Common myeloid progenitor, CD34-positive (primary cell): ENCODE results near the gene DEFB126. TPM values are rescaled to one million over a fixed set of nuclear protein-coding genes. Genes with fewer than 3 reads are reported as not detected.
"Not testable (repeated sequence)": the region's sequence is repeated elsewhere in the genome, so short reads cannot be mapped to it uniquely, and the experiment has no call there.

Experiments used
- CTCF ChIA-PET: fragments of 350-600 bp; sonication (Branson Sonifier 250); formaldehyde crosslinking; loops from one replicate; lab custom pipeline; 2021; ENCODE audit warnings: antibody characterized with exemption; lab: Charles Lee
- POLR2A ChIA-PET: fragments of 350-600 bp; sonication (Branson Sonifier 250); formaldehyde crosslinking; loops from one replicate; lab custom pipeline; 2021; ENCODE audit warnings: antibody characterized with exemption; lab: Charles Lee
- DNase-seq, 3 donors: peaks; one replicate each; pipeline versions ENCODE4 v3.0.0 to v3.0.0-alpha.2; 2013
- H3K27ac ChIP-seq, 2 experiments: 1 replicate in 1 of 2; 2 replicates in 1 of 2; pipeline ENCODE4 v1.7.0; 2013; ENCODE audit warnings: inconsistent platforms in 2 of 2, low read length in 2 of 2, mild to moderate bottlenecking in 2 of 2, low read depth in 1 of 2, moderate library complexity in 1 of 2; ENCODE audit not compliant: severe bottlenecking in 2 of 2, insufficient read depth in 1 of 2, poor library complexity in 1 of 2
- H3K27me3 ChIP-seq, 5 experiments: replicated peaks in 2 of 5; 1 replicate in 3 of 5; 2 replicates in 2 of 5; pipeline versions ENCODE4 v1.6.1 to v1.7.0; 2013; ENCODE audit warnings: low read length in 4 of 5, mild to moderate bottlenecking in 2 of 5, moderate library complexity in 2 of 5, inconsistent platforms in 1 of 5; ENCODE audit not compliant: insufficient read depth in 5 of 5, control insufficient read depth in 4 of 5
- H3K36me3 ChIP-seq, 4 experiments: 1 replicate in 2 of 4; 2 replicates in 2 of 4; pipeline versions ENCODE4 v1.6.1 to v1.7.0; 2013; ENCODE audit warnings: low read length in 3 of 4, control low read depth in 1 of 4, mild to moderate bottlenecking in 1 of 4; ENCODE audit not compliant: control insufficient read depth in 4 of 4, insufficient read depth in 4 of 4
- H3K4me1 ChIP-seq, 4 experiments: 1 replicate in 3 of 4; 2 replicates in 1 of 4; pipeline versions ENCODE4 v1.6.1 to v1.7.1; 2013; ENCODE audit warnings: low read length in 3 of 4, mild to moderate bottlenecking in 3 of 4, control low read depth in 1 of 4, inconsistent platforms in 1 of 4, moderate library complexity in 1 of 4; ENCODE audit not compliant: control insufficient read depth in 4 of 4, insufficient read depth in 4 of 4; ENCODE audit errors: control extremely low read depth in 1 of 4
- H3K4me3 ChIP-seq, 7 experiments: 1 replicate in 4 of 7; 2 replicates in 3 of 7; pipeline versions ENCODE4 v1.5.1 to v1.7.0; 2013; ENCODE audit warnings: mild to moderate bottlenecking in 7 of 7, low read length in 6 of 7, moderate library complexity in 6 of 7, inconsistent platforms in 2 of 7, low read depth in 2 of 7, control low read depth in 1 of 7; ENCODE audit not compliant: insufficient read depth in 4 of 7, control insufficient read depth in 1 of 7; ENCODE audit errors: extremely low read depth in 1 of 7
- H3K9me3 ChIP-seq, 5 experiments: 1 replicate in 4 of 5; 2 replicates in 1 of 5; pipeline versions ENCODE4 v1.6.1 to v1.7.1; 2013; ENCODE audit warnings: low read length in 4 of 5, mild to moderate bottlenecking in 2 of 5, inconsistent platforms in 1 of 5, low read depth in 1 of 5, moderate library complexity in 1 of 5; ENCODE audit not compliant: control insufficient read depth in 4 of 5, insufficient read depth in 2 of 5; ENCODE audit errors: control extremely low read depth in 1 of 5
- WGBS: methylation state at CpG from one replicate; pipeline ENCODE4 v1.1.5; 2013; ENCODE audit not compliant: insufficient coverage; 5-methylcytosine and 5-hydroxymethylcytosine counted together
- polyA plus RNA-seq: library from polyadenylated mRNA; unstranded; fragments of 120-200 nt; gene quantifications from one replicate; pipeline ENCODE4 v1.2.1, GENCODE V29; 2013

Gene DEFB126
- not detected for polyA plus RNA-seq

DNA sequence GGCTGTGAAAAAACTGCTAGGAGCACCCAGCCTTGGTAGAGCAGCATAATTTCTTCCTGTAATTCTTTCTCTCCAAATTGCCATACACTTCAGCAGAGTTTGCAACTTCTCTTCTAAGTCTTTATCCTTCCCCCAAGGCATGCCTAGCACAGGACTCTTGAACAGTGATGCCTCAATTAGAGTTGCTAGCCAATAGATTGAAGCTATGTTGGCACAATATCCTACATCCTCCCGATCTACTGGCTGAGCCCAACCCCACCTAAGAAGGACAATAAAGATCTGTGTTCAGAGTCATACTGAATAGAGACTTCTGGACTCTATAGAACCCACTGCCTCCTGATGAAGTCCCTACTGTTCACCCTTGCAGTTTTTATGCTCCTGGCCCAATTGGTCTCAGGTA lies at the start of gene DEFB126:
DEFB126 (plus strand) TSS at position 301 of the 400 bp plus-strand sequence; CDS start at position 340, 39 bp downstream.
- Histone ChIP-seq H3K9me3 (peaks cover 0 to 4% (median 0%) of the 10 kb centered on the region in 5 experiments), H3K27me3 (peaks cover 2 to 38% (median 13%) of the 10 kb centered on the region in 5 experiments), H3K36me3 (no peaks in the 10 kb centered on the region), H3K27ac (no peak within 1 kb of the TSS), H3K4me1 (no peaks in the 10 kb centered on the region), H3K4me3 (no peak within 1 kb of the TSS)
- POLR2A ChIA-PET = no interaction called here
- 83% methylated on average over 1 of the region's 1 CpG for WGBS
- CTCF ChIA-PET = no interaction called here
- DNase-seq = no peak

DNA sequence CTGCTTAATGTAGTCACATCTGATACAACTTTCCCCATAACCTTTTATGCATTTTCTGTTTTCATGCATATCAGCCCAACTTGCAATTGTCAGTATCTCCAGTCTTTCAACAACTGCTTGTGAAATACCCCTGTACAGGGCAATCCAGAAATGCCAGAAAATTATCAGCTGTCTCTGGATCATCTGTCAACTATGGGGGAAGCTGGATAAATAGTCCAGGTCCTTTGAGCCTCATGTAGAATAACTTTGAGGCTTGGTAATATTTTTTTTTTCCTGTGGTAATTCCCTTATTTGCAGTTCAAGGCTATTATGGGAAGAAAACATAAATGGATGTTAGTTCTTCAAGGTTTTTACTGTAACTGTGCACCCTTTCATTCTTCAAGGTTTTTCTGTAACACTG lies 48.7 kb upstream of the DEFB126 start:
- POLR2A ChIA-PET = no interaction called here
- Histone ChIP-seq H3K36me3 (no peaks in the 10 kb centered on the region), H3K27me3 (peaks cover 0 to 14% (median 2%) of the 10 kb centered on the region in 5 experiments), H3K9me3 (peaks cover 0 to 18% (median 5%) of the 10 kb centered on the region in 5 experiments), H3K27ac (no peak overlapping the region), H3K4me3 (no peak overlapping the region), H3K4me1 (no peaks in the 10 kb centered on the region)
- CTCF ChIA-PET = interaction anchor here (1.0 kb wide), 1 partner anchor 11 kb away, joined by 3 read pairs; no protein-coding TSS in a partner anchor
- DNase-seq = no peak

- no peak overlapping the region for H3K4me3 ChIP-seq
- DNase-seq = no peak
- no peaks in the 10 kb centered on the region for H3K4me1 ChIP-seq
- H3K27me3 ChIP-seq = peaks cover 0 to 10% (median 3%) of the 10 kb centered on the region in 5 experiments
- no peaks in the 10 kb centered on the region for H3K36me3 ChIP-seq
- 95% methylated on average over 3 of the region's 4 CpGs for whole genome bisulfite sequencing
- CTCF ChIA-PET = no interaction called here
- H3K9me3 ChIP-seq = peaks cover 0 to 18% (median 5%) of the 10 kb centered on the region in 5 experiments
- no peak overlapping the region for H3K27ac ChIP-seq
- POLR2A ChIA-PET = no interaction called here
These were observed 47.2 kb upstream of the DEFB126 start for GRCh38 chr20:95215-95614.

DNA sequence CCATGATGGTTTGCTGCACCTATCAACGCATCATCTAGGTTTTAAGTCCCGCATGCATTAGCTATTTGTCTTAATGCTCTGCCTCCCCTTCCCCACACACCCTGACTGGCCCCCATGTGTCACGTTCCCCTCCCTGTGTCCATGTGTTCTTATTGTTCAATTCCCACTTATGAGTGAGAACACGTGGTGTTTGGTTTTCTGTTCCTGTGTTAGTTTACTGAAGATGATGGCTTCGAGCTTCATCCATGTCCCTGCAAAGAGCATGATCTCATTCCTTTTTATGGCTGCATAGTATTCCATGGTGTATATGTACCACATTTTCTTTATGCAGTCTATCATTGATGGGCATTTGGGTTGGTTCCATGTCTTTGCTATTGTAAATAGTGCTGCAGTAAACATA lies 44.7 kb upstream of the DEFB126 start:
- H3K36me3 ChIP-seq, H3K27ac ChIP-seq, DNase-seq, H3K27me3 ChIP-seq, H3K4me3 ChIP-seq, POLR2A ChIA-PET, CTCF ChIA-PET, H3K4me1 ChIP-seq: not testable (repeated sequence)
- peaks cover 0 to 18% (median 5%) of the 10 kb centered on the region in 5 experiments for H3K9me3 ChIP-seq
- 100% methylated on average over 1 of the region's 5 CpGs for WGBS

GRCh38 chr20:101975-102374 lies 40.4 kb upstream of the DEFB126 start:
- no peak for DNase-seq
- ChIA-PET CTCF (no interaction called here), POLR2A (no interaction called here)
- no peaks in the 10 kb centered on the region for H3K36me3 ChIP-seq
- peaks cover 1 to 11% (median 9%) of the 10 kb centered on the region in 5 experiments for H3K27me3 ChIP-seq
- H3K9me3 ChIP-seq = peaks cover 0 to 1% (median 0%) of the 10 kb centered on the region in 5 experiments
- no peaks in the 10 kb centered on the region for H3K4me1 ChIP-seq
- no peak overlapping the region for H3K27ac ChIP-seq
- no peak overlapping the region for H3K4me3 ChIP-seq

DNA sequence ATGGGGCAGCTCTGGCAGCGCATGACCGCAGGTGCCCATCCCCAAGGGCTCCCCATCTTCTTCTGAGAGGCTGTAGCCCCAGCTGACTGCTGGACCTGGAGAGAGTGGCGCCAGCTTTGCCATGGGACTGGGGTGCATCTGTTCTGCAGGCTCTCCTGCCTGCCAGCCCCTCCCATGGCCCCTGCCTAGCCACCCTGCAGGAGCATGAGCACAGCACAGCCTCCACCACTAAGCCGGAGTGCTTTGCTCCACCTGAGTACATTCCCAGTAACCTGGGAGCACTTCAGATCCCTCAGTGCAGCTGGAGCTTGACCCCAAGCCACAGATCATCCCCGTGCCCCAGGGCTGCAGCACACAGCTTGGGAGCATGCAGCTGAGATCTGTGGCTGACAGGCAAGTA lies 38.9 kb upstream of the DEFB126 start:
- WGBS = 92% methylated on average over 5 of the region's 5 CpGs
- H3K27me3 ChIP-seq = peaks cover 1 to 15% (median 9%) of the 10 kb centered on the region in 5 experiments
- H3K27ac ChIP-seq = no peak overlapping the region
- ChIA-PET POLR2A (no interaction called here), CTCF (interaction anchor here (1.5 kb wide), 1 partner anchor 23 kb away, joined by 3 read pairs; no protein-coding TSS in a partner anchor)
- DNase-seq = no peak
- H3K36me3 ChIP-seq = no peaks in the 10 kb centered on the region
- H3K4me1 ChIP-seq = no peaks in the 10 kb centered on the region
- H3K4me3 ChIP-seq = no peak overlapping the region
- peaks cover 0 to 1% (median 0%) of the 10 kb centered on the region in 5 experiments for H3K9me3 ChIP-seq

GRCh38 chr20:112396-112795 lies 30.0 kb upstream of the DEFB126 start:
- no peak overlapping the region for H3K4me3 ChIP-seq
- CTCF ChIA-PET = no interaction called here
- POLR2A ChIA-PET = no interaction called here
- H3K4me1 ChIP-seq = no peaks in the 10 kb centered on the region
- no peak overlapping the region for H3K27ac ChIP-seq
- H3K9me3 ChIP-seq = peaks cover 0 to 16% (median 2%) of the 10 kb centered on the region in 5 experiments
- no peak for DNase-seq
- no peaks in the 10 kb centered on the region for H3K36me3 ChIP-seq
- peaks cover 0 to 8% (median 4%) of the 10 kb centered on the region in 5 experiments for H3K27me3 ChIP-seq
